ENCODE data around the gene SIAH2.

GRCh38 chr3:150800722-150801121 lies 37.8 kb upstream of the SIAH2 start:
- no peak for TF ChIP-seq CTCF (IDR thresholded peaks at IDR 0.05)
- TF ChIP-seq POLR2A (IDR thresholded peaks at IDR 0.05), result no peak

Data from Peyer's patch (tissue), 4 donors.